ENCODE results near the gene C9orf57.
"Not testable (repeated sequence)": the region's sequence is repeated elsewhere in the genome, so short reads cannot be mapped to it uniquely, and the experiment has no call there.

C9orf57 gene

GRCh38 chr9:72022841-72023240 is 37.6 kb downstream of the C9orf57 start:
- no peak for DNase-seq

- no peak for DNase-seq
Measured at GRCh38 chr9:72013292-72013760, 47.1 kb downstream of the C9orf57 start.

DNA sequence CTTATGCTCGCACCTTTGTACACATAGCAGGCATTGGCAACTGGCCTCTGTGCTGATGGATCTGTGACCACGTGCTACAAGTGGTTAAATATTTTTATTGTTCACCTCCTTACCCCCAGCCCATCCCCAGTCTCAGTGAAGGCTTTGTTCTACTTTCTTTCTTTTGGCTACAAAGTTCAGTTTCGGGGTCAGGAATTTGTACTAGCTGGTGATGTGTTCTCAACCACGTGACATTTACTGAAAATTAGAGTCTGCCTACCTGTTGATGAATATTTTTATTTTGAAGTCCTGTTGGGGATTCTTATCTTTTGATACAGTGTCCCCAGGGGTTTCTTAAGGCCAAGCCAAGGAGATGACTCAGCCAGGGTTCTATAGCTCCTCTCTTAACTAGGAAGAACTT is 47.8 kb downstream of the C9orf57 start:
- DNase-seq: no peak

GRCh38 chr9:72007726-72008125 is 52.7 kb downstream of the C9orf57 start:
- DNase-seq: not testable (repeated sequence)

- DNase-seq: no peak
Measured at GRCh38 chr9:72006501-72006900, 53.9 kb downstream of the C9orf57 start.

GRCh38 chr9:72005451-72005850 is 55.0 kb downstream of the C9orf57 start:
- DNase-seq: no peak
